Brain microvascular endothelial cell (primary cell): ENCODE measurements around the gene USP16.
A peak's percentile ranks its signal among the peaks of the same experiment; 100 is the strongest.

Experiments
- DNase-seq: peaks from one replicate; pipeline ENCODE4 v3.0.0-alpha.2; 2020
- H3K27ac ChIP-seq: fragments of 250-450 bp; sonication (Bioruptor Pico); 2 replicates; pipeline ENCODE4 v1.5.1; 2020; ENCODE audit warnings: mild to moderate bottlenecking, moderate library complexity
- H3K27me3 ChIP-seq: fragments of 250-450 bp; sonication (Bioruptor Pico); replicated peaks from 2 replicates; pipeline ENCODE4 v1.5.1; 2020; ENCODE audit warnings: mild to moderate bottlenecking
- H3K36me3 ChIP-seq: fragments of 250-450 bp; sonication (Bioruptor Pico); replicated peaks from 2 replicates; pipeline ENCODE4 v1.5.1; 2020; ENCODE audit warnings: mild to moderate bottlenecking
- H3K4me3 ChIP-seq: 2 replicates; pipeline ENCODE4 v1.5.1; 2011; ENCODE audit warnings: low read depth, mild to moderate bottlenecking, control low read depth, low read length, moderate library complexity
- in situ Hi-C: cut with HindIII; loops from 2 replicates; pipeline ENCODE4 v1.10.0; 2017; ENCODE audit warnings: low sequenced_read_pairs, low pct_ligation_motif_present
- TF ChIP-seq, protein P1 (sequence below): IDR thresholded peaks from 2 replicates; pipeline ENCODE4 v1.5.1; 2011; ENCODE audit warnings: low read depth, mild to moderate bottlenecking, moderate library complexity, low read length, control low read depth, inconsistent platforms; ENCODE audit errors: missing control alignments

USP16 gene

DNA sequence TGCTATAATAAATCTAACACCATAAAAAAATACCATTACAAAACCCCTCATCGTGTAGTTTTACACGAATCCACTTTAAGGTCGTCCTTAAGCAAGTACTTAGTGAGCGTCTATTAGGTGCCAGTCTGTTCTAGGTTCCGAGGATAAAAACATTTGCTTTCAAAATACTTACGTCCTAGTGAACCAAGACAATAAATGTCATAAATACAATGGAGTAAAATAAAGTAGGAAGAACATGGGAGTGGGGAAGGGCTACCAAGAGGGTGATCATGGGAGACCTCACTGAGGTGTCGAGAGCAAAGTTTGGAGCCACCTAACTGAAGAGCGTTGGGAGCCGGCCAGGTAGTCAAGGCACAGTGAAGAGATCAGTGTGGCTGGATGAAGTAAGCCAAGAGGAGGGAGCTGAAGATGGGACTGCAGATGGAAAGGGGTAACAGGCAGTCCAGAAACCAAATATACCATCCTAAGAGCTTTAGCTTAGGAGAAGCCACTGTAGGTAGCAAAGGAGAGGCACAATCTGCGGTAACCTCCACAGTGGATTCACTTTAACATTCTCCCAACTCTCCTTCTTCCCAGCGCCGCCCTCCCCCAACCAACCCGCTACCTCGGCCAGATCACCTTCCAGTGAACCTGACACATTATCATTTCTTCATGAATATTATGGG is 32.5 kb upstream of the USP16 start:
- Histone ChIP-seq H3K36me3 (no peaks in the 10 kb centered on the region), H3K27me3 (no peaks in the 10 kb centered on the region), H3K4me3 (peak overlapping the region; percentile 95), H3K27ac (peak overlapping the region; percentile 56)
- TF ChIP-seq, protein P1, sequence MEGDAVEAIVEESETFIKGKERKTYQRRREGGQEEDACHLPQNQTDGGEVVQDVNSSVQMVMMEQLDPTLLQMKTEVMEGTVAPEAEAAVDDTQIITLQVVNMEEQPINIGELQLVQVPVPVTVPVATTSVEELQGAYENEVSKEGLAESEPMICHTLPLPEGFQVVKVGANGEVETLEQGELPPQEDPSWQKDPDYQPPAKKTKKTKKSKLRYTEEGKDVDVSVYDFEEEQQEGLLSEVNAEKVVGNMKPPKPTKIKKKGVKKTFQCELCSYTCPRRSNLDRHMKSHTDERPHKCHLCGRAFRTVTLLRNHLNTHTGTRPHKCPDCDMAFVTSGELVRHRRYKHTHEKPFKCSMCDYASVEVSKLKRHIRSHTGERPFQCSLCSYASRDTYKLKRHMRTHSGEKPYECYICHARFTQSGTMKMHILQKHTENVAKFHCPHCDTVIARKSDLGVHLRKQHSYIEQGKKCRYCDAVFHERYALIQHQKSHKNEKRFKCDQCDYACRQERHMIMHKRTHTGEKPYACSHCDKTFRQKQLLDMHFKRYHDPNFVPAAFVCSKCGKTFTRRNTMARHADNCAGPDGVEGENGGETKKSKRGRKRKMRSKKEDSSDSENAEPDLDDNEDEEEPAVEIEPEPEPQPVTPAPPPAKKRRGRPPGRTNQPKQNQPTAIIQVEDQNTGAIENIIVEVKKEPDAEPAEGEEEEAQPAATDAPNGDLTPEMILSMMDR, result no peak
- no peak for DNase-seq
- in situ Hi-C loops, result no loop called here

DNA sequence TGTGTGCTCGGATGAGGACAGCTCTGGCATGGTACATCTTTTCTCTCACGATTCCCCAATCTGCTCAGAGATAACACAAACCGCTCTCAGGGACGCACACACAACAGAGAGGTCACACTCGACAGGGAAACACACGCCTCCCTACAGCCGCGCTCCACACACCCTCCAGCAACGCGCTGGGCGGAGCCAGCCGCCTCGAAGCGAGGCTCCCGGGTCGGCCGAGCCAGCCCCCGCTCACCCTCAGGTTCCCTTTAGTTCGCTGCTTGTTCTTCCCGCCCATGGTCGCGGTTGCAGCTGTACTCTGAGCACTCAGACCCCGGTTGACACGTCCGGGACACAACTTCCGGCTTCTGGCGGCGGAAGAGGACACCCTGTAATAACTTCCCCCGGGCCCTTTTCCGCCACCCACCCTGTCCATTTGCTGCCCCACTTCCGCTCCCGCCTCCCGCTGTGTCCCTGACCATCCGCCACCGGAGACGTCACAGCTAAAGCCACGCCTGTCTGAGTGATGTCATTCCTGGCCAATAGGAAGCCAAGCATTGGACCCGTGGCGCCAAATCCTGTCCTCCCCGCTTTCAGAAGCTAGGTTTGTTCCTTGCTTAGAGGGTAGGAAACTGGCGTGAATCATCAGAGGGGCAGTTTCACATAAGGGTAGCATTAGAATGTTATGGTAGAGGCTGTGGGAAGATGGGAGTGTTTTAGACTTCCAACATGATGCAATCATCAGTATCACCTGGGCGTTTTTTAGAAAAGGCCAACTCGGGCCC is 31.8 kb upstream of the USP16 start, which contains the start of gene LTN1:
TSS of gene LTN1 (minus strand) at position 352 of the 767 bp plus-strand sequence. CDS start at position 280, 72 bp downstream.
- Histone ChIP-seq H3K4me3 (peak within 1 kb of the TSS; percentile 95), H3K27ac (peak within 1 kb of the TSS; percentile 59), H3K27me3 (no peaks in the 10 kb centered on the region), H3K36me3 (no peaks in the 10 kb centered on the region)
- TF ChIP-seq, protein P1, result no peak
- in situ Hi-C loops, result no loop called here
- peak; percentile 99 for DNase-seq

DNA sequence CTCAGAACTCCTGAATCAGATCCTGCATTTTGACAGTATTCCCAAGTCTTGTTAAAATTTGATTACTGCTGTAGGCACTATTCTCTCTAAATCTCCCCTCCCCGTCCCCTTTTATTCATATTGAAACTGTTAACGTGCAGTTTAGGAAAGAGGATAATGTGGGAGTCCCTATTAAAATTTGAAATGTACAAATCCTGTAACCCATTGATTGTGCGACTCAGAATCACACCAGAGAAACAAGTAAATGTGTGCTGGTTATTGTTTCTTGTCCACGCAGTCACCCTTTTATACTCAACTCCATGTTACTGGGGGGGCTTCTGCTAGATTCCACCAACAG is 31.2 kb upstream of the USP16 start:
- peak overlapping the region; percentile 59 for H3K27ac ChIP-seq
- H3K36me3 ChIP-seq, result no peaks in the 10 kb centered on the region
- in situ Hi-C loops, result no loop called here
- H3K4me3 ChIP-seq, result peak overlapping the region; percentile 45
- H3K27me3 ChIP-seq, result no peaks in the 10 kb centered on the region
- DNase-seq, result no peak
- TF ChIP-seq, protein P1, result no peak

DNA sequence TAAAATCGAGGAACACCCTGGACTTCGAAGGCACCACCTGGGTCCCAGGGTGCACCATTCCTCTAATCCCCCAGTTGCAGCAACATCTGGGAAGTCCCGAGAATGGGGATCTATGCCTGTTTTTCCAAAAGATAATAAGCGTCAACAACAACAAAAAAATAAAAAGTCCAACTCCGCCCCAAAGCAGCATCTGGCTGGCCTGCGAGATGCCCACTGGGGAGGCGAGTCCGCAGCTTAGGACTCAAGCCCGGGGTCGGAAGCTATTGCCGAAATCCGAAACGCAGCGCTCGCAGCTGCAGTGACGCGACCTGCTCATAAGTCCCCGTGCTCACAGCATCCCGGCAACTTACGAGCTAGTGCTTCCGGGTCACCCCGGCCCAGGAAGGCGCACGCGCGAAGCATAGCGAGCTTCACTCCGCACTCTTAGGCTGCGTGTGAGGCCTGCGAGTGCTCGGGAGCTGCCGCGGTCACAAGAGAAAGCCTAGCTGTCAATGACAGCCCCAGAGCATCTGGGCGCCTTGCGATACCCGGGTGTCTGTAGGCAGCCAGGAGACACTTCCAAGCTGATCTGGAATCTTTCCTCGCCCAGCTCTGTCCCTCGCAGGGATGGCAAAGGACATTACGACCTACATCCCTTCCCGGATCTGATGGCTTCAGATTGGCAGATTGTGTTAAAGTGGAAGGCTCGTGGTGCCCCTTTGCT is 21.9 kb upstream of the USP16 start:
- in situ Hi-C loops, result no loop called here
- H3K27me3 ChIP-seq, result no peaks in the 10 kb centered on the region
- peak overlapping the region; percentile 83 for H3K27ac ChIP-seq
- peak overlapping the region; percentile 76 for H3K4me3 ChIP-seq
- no peaks in the 10 kb centered on the region for H3K36me3 ChIP-seq
- peak; percentile 94 for DNase-seq
- TF ChIP-seq, protein P1, result no peak

DNA sequence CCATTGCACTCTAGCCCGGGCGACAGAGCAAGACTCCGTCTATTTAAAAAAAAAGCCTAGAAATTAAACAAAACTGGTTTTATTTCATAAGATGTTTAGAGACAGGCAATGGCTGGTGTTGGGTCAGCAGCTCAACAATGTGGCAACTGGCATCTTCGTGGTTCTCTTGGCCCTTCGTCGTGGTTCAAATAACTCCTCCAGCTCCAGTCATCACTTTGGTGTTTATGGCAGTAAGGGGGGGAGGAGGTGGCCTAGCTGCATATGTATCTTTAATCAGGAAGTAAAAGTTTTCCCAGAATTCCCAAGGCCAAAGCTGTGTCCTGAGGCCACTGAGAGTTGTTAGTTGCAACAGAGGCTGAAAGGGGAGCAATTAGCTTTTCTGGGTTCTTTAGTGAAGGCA is 18.8 kb upstream of the USP16 start:
- in situ Hi-C loops, result no loop called here
- peaks cover 6% of the 10 kb centered on the region for H3K36me3 ChIP-seq
- H3K27me3 ChIP-seq, result no peaks in the 10 kb centered on the region
- no peak for DNase-seq
- H3K4me3 ChIP-seq, result no peak overlapping the region
- TF ChIP-seq, protein P1, result no peak
- H3K27ac ChIP-seq, result no peak overlapping the region
